ENCODE measurements around the gene SLC37A2. TPM values are rescaled to one million over a fixed set of nuclear protein-coding genes. Genes with fewer than 3 reads are reported as not detected.

Gene SLC37A2
- total RNA-seq, 2 donors from 2014 or later, result 1.0 to 1.3 TPM

- H3K9ac ChIP-seq (ENCODE audit: extremely low read depth, low read length, poor library complexity, severe bottlenecking), result no peak overlapping the region
- no peak overlapping the region for H3K27ac ChIP-seq (ENCODE audit: low read depth, low read length)
- H3K36me3 ChIP-seq (ENCODE audit: control insufficient read depth, insufficient read depth, low read length), result no peaks in the 10 kb centered on the region
- 91 to 100% methylated on average over 3 to 4 of the region's 4 CpGs for WGBS, 2 experiments (ENCODE audit: insufficient coverage in 1 of 2, insufficient read length in 1 of 2)
- Mint-ChIP-seq H3K9me3 (peaks cover 12% of the 10 kb centered on the region), H3K27ac (no peak overlapping the region), H3K4me3 (no peak overlapping the region), H3K27me3 (ENCODE audit: insufficient read depth) (no peaks in the 10 kb centered on the region), H3K36me3 (ENCODE audit: low read depth) (peaks cover 5% of the 10 kb centered on the region), H3K4me1 (no peaks in the 10 kb centered on the region)
- no peak for TF ChIP-seq CTCF (conservative IDR thresholded peaks at IDR 0.05)
- no peaks in the 10 kb centered on the region for H3K9me3 ChIP-seq (ENCODE audit: control insufficient read depth, low read length)
- H3K27me3 ChIP-seq (ENCODE audit: control insufficient read depth, insufficient read depth, low read length, poor library complexity, severe bottlenecking), result no peaks in the 10 kb centered on the region
- no peak overlapping the region for H3K4me3 ChIP-seq (ENCODE audit: low read length)
- no peaks in the 10 kb centered on the region for H3K4me1 ChIP-seq (ENCODE audit: control insufficient read depth, insufficient read depth, low read length)
- no peak for DNase-seq
Observed at GRCh38 chr11:125049164-125049792, 13.8 kb upstream of the SLC37A2 start.

- H3K27ac Mint-ChIP-seq, result no peak overlapping the region
- no peaks in the 10 kb centered on the region for H3K36me3 Mint-ChIP-seq (ENCODE audit: low read depth)
- no peaks in the 10 kb centered on the region for H3K27me3 Mint-ChIP-seq (ENCODE audit: insufficient read depth)
- Histone ChIP-seq H3K36me3 (ENCODE audit: control insufficient read depth, insufficient read depth, low read length) (no peaks in the 10 kb centered on the region), H3K4me1 (ENCODE audit: control insufficient read depth, insufficient read depth, low read length) (no peaks in the 10 kb centered on the region), H3K4me3 (ENCODE audit: low read length) (no peak overlapping the region), H3K9me3 (ENCODE audit: control insufficient read depth, low read length) (no peaks in the 10 kb centered on the region), H3K27ac (ENCODE audit: low read depth, low read length) (no peak overlapping the region), H3K27me3 (ENCODE audit: control insufficient read depth, insufficient read depth, low read length, poor library complexity, severe bottlenecking) (no peaks in the 10 kb centered on the region), H3K9ac (ENCODE audit: extremely low read depth, low read length, poor library complexity, severe bottlenecking) (no peak overlapping the region)
- H3K4me1 Mint-ChIP-seq, result peaks cover 5% of the 10 kb centered on the region
- H3K4me3 Mint-ChIP-seq, result no peak overlapping the region
- no peak for DNase-seq
- no peaks in the 10 kb centered on the region for H3K9me3 Mint-ChIP-seq
- TF ChIP-seq CTCF (conservative IDR thresholded peaks at IDR 0.05), result no peak
Observed at GRCh38 chr11:125052047-125052446, 11.1 kb upstream of the SLC37A2 start.

GRCh38 chr11:125053167-125053566, 9.9 kb upstream of the SLC37A2 start:
- H3K36me3 Mint-ChIP-seq (ENCODE audit: low read depth), result no peaks in the 10 kb centered on the region
- Histone ChIP-seq H3K27me3 (ENCODE audit: control insufficient read depth, insufficient read depth, low read length, poor library complexity, severe bottlenecking) (no peaks in the 10 kb centered on the region), H3K9ac (ENCODE audit: extremely low read depth, low read length, poor library complexity, severe bottlenecking) (no peak overlapping the region), H3K27ac (ENCODE audit: low read depth, low read length) (no peak overlapping the region), H3K36me3 (ENCODE audit: control insufficient read depth, insufficient read depth, low read length) (no peaks in the 10 kb centered on the region), H3K9me3 (ENCODE audit: control insufficient read depth, low read length) (no peaks in the 10 kb centered on the region), H3K4me3 (ENCODE audit: low read length) (no peak overlapping the region), H3K4me1 (ENCODE audit: control insufficient read depth, insufficient read depth, low read length) (no peaks in the 10 kb centered on the region)
- no peaks in the 10 kb centered on the region for H3K9me3 Mint-ChIP-seq
- H3K27ac Mint-ChIP-seq, result no peak overlapping the region
- WGBS, 2 experiments (ENCODE audit: insufficient coverage in 1 of 2, insufficient read length in 1 of 2), result 84 to 88% methylated on average over 1 of the region's 1 CpG
- no peak for DNase-seq
- no peak for TF ChIP-seq CTCF (conservative IDR thresholded peaks at IDR 0.05)
- no peaks in the 10 kb centered on the region for H3K27me3 Mint-ChIP-seq (ENCODE audit: insufficient read depth)
- no peak overlapping the region for H3K4me3 Mint-ChIP-seq
- peaks cover 5% of the 10 kb centered on the region for H3K4me1 Mint-ChIP-seq
